ENCODE data around the gene TREML2. TPM values are rescaled to one million over a fixed set of nuclear protein-coding genes. Genes with fewer than 3 reads are reported as not detected.

TREML2 gene
- total RNA-seq, 1 donor from 2014 or later: not detected

DNA sequence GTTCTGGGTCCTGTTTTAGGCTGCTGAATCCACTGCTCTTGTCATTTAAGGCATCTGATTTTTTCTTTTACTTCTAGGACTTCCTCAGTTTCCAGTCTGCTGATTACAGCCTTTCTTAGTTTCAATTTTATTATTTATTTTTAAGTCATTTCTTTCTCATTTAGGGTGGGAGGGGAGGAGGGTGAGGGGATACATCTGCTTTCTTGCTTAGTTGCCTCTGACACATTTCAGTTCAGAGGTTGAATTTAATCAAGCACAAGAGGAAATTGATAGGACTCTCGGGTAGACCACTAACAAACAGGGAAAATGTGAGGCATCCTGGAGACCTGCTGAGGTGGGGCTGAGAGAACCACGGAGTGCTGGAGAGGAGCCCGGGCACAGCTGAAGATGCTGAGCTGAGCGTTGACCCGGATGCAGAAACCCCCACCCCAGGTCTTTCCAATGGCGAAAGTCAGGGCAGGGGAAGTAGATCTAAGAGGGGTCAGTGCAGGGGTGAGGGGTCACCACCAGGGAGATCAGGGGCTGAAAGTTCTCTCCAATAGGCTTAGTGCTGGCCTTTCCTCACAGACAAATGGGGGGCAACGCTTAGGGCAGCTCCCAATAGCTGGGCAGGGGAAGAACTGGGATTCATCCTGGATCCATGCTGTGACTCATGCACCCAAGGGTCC, 7.6 kb upstream of the TREML2 start:
- TF ChIP-seq, protein P1, sequence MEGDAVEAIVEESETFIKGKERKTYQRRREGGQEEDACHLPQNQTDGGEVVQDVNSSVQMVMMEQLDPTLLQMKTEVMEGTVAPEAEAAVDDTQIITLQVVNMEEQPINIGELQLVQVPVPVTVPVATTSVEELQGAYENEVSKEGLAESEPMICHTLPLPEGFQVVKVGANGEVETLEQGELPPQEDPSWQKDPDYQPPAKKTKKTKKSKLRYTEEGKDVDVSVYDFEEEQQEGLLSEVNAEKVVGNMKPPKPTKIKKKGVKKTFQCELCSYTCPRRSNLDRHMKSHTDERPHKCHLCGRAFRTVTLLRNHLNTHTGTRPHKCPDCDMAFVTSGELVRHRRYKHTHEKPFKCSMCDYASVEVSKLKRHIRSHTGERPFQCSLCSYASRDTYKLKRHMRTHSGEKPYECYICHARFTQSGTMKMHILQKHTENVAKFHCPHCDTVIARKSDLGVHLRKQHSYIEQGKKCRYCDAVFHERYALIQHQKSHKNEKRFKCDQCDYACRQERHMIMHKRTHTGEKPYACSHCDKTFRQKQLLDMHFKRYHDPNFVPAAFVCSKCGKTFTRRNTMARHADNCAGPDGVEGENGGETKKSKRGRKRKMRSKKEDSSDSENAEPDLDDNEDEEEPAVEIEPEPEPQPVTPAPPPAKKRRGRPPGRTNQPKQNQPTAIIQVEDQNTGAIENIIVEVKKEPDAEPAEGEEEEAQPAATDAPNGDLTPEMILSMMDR (IDR thresholded peaks at IDR 0.05; ENCODE audit: partially characterized antibody, unreplicated experiment): no peak
- peaks cover 1% of the 10 kb centered on the region for H3K9me3 Mint-ChIP-seq (ENCODE audit: unreplicated experiment)
- no peak overlapping the region for H3K4me3 Mint-ChIP-seq (ENCODE audit: unreplicated experiment)
- H3K27me3 Mint-ChIP-seq (ENCODE audit: unreplicated experiment): no peaks in the 10 kb centered on the region
- H3K36me3 Mint-ChIP-seq (ENCODE audit: unreplicated experiment): peaks cover 9% of the 10 kb centered on the region
- DNase-seq: no peak
- no peak overlapping the region for H3K27ac Mint-ChIP-seq (ENCODE audit: unreplicated experiment)
- no peaks in the 10 kb centered on the region for H3K4me1 Mint-ChIP-seq (ENCODE audit: low read depth, unreplicated experiment)

DNA sequence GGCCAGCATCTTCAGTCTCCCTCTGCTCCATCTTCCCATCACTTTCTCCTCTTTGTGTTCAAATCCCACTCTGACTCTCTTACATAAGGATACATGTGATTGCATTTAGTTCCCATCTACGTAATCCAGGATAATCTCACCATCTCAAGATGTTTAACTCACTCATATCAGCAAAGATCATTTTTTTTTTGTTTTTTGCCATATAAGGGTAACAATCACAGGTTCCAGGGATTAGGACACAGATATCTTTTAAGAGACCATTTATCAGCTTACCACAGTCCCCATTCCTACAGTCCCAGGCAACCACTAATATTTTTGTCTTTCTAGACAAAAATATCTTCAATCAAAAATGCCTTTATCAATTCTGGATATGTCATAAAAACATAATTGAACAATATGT, 3.2 kb upstream of the TREML2 start:
- Mint-ChIP-seq H3K27ac (ENCODE audit: unreplicated experiment) (no peak overlapping the region), H3K9me3 (ENCODE audit: unreplicated experiment) (peaks cover 3% of the 10 kb centered on the region), H3K4me1 (ENCODE audit: low read depth, unreplicated experiment) (no peaks in the 10 kb centered on the region), H3K27me3 (ENCODE audit: unreplicated experiment) (no peaks in the 10 kb centered on the region), H3K4me3 (ENCODE audit: unreplicated experiment) (no peak overlapping the region), H3K36me3 (ENCODE audit: unreplicated experiment) (peaks cover 9% of the 10 kb centered on the region)
- TF ChIP-seq, protein P1 (IDR thresholded peaks at IDR 0.05; ENCODE audit: partially characterized antibody, unreplicated experiment): no peak
- DNase-seq: no peak

DNA sequence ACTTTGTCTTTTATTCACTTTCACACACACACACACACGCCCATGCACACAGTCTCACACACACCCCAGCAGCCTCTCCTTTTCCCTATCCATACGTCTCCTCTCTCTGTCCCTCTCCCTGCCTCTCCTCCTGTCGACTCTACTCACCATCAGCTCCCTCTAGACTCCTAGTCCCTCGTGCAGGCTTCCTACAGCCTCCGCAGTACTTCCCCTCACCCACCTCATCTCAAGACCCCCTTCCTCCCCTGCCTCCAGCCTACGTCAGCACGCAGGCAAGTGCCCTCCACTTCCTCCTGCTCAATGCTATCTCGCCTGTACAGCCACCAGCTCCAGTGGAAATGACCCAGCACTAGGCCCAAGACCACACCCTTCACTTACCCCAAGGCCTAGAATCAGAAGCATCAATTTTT, 820 bp upstream of the TREML2 start:
- no peak overlapping the region for H3K4me3 Mint-ChIP-seq (ENCODE audit: unreplicated experiment)
- H3K27me3 Mint-ChIP-seq (ENCODE audit: unreplicated experiment): no peaks in the 10 kb centered on the region
- H3K9me3 Mint-ChIP-seq (ENCODE audit: unreplicated experiment): peaks cover 3% of the 10 kb centered on the region
- TF ChIP-seq, protein P1 (IDR thresholded peaks at IDR 0.05; ENCODE audit: partially characterized antibody, unreplicated experiment): no peak
- H3K27ac Mint-ChIP-seq (ENCODE audit: unreplicated experiment): no peak overlapping the region
- no peak for DNase-seq
- no peaks in the 10 kb centered on the region for H3K4me1 Mint-ChIP-seq (ENCODE audit: low read depth, unreplicated experiment)
- peaks cover 2% of the 10 kb centered on the region for H3K36me3 Mint-ChIP-seq (ENCODE audit: unreplicated experiment)

DNA sequence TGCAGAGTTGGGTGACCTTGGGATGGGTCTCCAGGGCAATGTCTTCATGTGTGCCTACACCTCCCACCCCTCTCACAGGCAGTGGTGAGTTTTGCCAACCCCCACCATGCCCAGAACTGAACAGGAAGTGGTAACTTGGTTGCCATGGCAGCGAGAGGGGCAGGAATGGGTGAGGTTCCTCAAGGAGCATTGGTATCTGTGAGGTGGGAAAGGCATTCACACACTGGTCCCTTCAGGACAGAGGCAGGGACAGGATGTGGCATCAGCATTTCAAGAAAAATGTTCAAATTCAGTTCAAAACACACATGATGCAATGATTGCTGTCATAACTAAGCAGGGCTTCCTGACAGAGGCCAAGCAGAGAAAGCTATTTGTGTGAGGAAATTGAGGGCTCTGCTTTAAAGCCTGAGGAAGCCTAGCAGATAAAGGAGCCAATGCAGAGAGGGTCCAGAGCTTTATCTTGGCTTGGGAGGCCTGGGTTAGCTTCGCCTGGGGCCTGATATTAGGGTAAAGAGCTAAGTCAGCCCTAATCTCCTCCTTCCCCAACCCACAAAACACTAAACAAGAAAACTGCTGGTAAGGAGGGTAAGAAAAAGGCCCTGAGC, 551 bp downstream of the TREML2 start:
- TF ChIP-seq, protein P1 (IDR thresholded peaks at IDR 0.05; ENCODE audit: partially characterized antibody, unreplicated experiment): no peak
- H3K27me3 Mint-ChIP-seq (ENCODE audit: unreplicated experiment): no peaks in the 10 kb centered on the region

GRCh38 chr6:41199552-41200246, 1.2 kb downstream of the TREML2 start:
- no peak for DNase-seq
- Mint-ChIP-seq H3K9me3 (ENCODE audit: unreplicated experiment) (peaks cover 3% of the 10 kb centered on the region), H3K4me1 (ENCODE audit: low read depth, unreplicated experiment) (no peaks in the 10 kb centered on the region), H3K4me3 (ENCODE audit: unreplicated experiment) (no peak overlapping the region), H3K27ac (ENCODE audit: unreplicated experiment) (no peak overlapping the region), H3K36me3 (ENCODE audit: unreplicated experiment) (no peaks in the 10 kb centered on the region), H3K27me3 (ENCODE audit: unreplicated experiment) (no peaks in the 10 kb centered on the region)
- TF ChIP-seq, protein P1 (IDR thresholded peaks at IDR 0.05; ENCODE audit: partially characterized antibody, unreplicated experiment): no peak

More for the DNA sequence above, 551 bp downstream of the TREML2 start:
- H3K36me3 Mint-ChIP-seq (ENCODE audit: unreplicated experiment): no peaks in the 10 kb centered on the region
- H3K4me1 Mint-ChIP-seq (ENCODE audit: low read depth, unreplicated experiment): no peaks in the 10 kb centered on the region
- DNase-seq: no peak
- H3K27ac Mint-ChIP-seq (ENCODE audit: unreplicated experiment): no peak overlapping the region
- peaks cover 3% of the 10 kb centered on the region for H3K9me3 Mint-ChIP-seq (ENCODE audit: unreplicated experiment)
- H3K4me3 Mint-ChIP-seq (ENCODE audit: unreplicated experiment): no peak overlapping the region
